Right renal cortex interstitium (tissue), 3 donors: ENCODE measurements around the gene NCF1. TPM values are rescaled to one million over a fixed set of nuclear protein-coding genes. Genes with fewer than 3 reads are reported as not detected.
"Not testable (repeated sequence)": the region's sequence is repeated elsewhere in the genome, so short reads cannot be mapped to it uniquely, and the experiment has no call there.

Experiments used
- DNase-seq, 3 donors: peaks; one replicate each; pipeline ENCODE4 v3.0.0-alpha.2; 2013; ENCODE audit warnings: low read depth in 3 of 3, low spot score in 2 of 3
- polyA plus RNA-seq, 3 donors: library from polyadenylated mRNA; unstranded; fragments of 120-200 nt; gene quantifications; one replicate each; pipeline ENCODE4 v1.2.1, GENCODE V29; 2013; ENCODE audit not compliant: insufficient read length in 3 of 3

Gene NCF1
- 1 to 10 TPM; 1.5 to 1.8 (median 1.7) TPM for polyA plus RNA-seq

DNA sequence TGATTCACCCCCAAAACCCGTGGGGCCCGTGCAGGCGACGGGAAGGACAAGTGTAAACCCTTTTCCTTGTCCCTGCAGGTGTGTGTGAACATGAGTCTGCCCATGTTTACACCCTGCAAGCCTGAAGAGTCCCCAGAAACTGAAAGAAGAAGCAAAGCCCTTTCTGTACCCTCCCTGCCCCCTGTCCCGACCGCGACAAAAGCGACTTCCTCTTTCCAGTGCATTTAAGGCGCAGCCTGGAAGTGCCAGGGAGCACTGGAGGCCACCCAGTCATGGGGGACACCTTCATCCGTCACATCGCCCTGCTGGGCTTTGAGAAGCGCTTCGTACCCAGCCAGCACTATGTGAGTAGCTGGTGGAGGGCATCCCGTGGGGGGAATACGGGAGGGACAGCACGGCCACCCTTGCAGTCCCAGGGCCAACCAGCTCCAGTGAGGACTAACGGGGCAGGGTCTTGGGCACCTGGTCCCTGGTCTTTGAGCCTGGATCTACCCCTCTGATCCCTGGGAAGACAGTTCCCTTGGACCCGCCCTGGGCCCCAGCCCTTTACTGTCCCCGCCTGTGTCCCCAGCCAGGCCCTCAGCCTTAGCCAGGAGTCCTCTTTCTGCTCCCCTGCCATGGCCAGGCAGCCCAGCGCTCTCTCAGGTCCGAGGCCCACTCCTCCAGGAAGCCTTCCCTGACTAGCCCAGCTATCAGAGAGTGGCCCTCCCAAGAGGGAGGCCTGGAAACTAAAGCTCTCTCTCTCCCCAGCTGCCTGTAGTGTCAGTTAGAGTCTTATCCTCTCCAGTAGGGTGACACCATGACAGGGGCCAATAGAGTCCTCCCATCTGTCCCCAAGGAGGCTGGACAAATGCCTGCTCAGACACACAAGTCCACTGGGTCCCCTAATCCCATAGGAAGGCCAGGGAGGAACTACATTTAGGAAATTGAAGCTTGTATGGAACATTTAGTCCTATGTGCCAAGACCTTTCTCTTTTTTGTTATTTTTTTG, at the start of gene NCF1:
Gene NCF1, plus strand, starts transcription at position 252 of the 991 bp plus-strand sequence. Its CDS starts 21 bp downstream, at position 273.
- not testable (repeated sequence) for DNase-seq

DNA sequence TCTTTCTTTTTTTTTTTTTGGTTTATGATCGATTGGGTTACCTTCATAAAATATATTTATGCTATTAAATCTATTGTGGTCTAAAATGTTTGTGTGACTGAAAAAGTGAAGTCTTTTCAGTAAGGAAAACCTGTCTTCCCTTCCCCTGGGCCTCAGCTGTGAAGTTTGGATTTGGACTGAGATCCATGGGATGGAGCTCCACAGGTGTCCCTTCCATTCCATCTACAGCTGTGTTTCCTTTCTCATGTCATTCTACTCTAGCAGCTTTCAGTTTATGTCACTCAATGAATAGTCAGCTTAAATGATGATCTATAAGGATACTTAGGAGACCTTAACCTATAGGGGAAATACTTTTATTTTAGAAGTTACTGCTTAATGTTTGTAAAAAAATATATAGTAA, 48.0 kb upstream of the NCF1 start:
- no peak for DNase-seq

DNA sequence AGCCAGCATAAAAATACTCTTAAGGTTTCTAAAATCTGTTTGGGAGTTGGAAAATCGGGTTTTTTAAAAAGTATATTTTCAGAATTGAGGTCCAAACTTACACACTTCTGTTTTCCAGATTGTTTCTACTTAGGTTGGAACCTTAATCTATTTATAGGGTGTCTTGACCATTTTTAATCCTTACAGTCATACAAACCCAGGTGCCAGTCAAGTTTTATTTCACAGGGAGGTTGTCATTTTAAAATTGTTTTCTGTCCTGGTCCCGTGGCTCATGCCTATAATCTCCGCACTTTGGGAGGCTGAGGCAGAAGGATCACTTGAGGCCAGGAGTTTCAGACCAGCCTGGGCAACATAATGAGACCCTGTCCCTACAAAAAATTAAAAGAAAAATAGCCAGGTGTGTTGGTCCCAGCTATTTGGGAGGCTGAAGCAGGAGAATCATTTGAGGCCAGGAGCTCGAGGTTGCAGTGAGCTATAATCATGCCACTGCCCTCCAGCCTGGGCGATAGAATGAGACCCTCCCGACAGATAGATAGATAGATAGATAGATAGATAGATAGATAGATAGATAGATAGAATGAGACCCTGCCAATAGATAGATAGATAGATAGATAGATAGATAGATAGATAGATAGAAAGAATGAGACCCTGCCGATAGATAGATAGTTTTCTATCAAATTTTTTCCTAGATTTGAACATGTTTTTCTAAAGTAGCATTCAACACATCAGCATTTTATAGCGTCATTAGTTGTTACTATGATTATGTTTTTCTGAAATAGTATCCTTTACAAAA, 47.3 kb upstream of the NCF1 start:
- no peak for DNase-seq

DNA sequence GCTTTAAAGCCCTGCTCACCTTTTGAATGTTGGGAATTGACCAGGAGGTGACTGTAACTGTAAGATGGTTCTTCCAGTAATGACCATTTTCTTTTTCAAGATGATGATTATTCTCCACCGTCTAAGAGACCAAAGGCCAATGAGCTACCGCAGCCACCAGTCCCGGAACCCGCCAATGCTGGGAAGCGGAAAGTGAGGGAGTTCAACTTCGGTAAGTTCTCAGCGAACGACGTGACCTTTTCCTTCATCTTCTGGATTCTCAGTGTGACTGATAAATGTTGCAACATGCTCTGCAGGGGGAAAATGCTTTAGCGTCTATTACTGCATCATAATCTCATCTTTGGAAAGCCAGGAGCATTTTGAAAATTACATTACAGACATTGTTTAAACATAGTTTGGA, 45.1 kb upstream of the NCF1 start:
- DNase-seq, result not testable (repeated sequence)

DNA sequence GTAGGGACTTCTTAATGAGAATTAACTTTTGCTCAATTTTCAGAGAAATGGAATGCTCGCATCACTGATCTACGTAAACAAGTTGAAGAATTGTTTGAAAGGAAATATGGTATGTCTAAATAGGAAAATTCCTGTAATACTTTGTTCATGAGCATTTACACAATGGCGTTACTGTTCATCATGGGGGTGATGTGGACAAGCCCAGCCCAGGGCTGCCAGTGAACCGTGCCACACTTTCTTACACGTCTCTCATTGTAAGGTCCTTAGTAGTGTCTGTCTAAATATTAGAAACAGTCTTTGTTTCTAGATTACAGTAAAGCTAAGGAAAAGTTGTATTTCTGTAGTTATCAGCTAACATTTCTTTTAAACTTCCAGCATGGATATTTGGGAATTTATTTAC, 43.6 kb upstream of the NCF1 start:
- not testable (repeated sequence) for DNase-seq

DNA sequence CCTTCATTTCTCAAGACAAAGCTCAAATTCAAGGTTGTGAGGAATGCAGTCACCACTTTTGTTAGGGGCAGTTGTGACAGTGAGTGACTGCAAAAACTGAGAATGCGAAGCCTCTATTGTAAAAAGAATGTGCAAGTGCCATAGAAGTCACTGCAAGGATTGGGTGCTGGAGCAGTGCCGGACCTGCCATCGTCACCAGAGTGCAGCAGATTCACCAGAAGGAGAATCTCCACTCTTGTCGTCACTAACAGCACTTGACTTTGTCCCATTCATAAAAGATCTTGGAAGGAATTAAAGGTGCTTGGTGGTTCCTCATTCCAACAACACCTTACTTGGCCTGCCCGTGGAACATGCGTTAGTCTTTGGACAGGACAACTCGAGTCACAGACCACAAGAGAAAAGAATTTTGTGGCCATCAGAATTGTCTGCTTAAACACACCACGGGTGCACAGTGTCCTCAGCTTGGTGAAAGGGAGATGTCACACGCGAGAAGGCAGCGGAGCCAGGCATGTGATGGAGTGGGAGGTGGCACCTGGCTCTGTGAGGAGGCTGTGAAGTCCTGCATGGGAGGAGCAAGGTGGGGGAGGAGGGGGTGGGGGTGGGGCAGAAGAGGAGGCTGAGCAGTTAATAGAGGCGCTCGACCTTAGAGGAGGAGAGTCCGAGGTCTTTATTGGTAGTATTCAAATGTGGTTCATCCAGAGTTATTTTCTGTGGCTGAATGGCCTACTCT, 33.7 kb upstream of the NCF1 start:
- DNase-seq, result not testable (repeated sequence)

DNA sequence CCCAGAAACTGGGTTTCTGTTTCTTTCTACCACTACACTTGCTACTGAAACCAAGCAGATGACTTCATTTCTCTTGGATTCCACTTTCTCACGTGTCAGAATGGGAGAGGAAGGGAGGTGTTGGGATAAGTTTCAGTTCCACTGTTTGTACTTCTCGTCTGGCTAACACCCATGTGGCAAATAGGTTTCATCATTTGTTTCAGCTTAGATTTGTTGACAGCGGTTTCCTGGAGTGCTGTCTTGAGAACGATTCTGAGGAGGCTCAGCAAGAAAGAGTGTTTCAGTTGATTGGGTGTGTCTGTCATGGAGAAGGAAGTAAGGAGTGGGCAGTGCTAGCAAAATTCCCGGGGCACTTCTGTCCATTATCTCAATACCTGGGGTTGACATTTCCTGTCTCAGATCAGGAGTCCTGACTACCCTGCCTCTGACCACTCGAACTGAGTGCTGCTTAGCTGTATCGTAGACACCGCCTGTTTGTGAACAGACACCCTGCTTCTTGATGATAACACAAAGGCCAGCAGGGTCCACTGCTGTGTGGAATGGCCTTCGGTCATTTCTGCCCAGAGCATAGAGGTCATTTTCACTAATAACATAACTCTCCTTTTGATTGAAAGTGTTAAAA, 29.8 kb upstream of the NCF1 start:
- DNase-seq, result not testable (repeated sequence)

DNA sequence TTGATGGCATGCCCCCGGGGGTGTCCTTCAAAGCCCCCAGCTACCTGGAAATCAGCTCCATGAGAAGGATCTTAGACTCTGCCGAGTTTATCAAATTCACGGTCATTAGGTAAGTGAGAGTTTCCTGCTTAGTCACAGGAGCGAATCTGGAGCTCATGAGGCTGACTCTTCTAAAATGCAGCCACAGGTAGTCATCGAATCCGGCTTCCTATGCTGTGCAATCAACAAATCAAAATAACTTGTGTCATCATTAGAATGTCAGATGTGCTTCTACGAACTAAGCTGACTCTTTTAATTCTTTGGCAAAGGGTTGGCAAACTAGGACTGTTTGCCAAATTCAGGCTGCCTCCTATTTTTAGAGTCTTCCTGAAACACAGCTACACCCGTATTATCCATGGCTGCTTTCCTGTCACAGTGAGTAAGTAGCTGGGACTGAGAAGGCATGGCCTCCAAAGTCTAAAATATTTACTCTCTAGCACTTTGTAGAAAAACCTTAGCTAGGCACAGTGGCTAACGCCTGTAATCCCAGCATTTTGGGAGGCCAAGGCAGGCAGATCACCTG, 19.8 kb upstream of the NCF1 start:
- not testable (repeated sequence) for DNase-seq

DNA sequence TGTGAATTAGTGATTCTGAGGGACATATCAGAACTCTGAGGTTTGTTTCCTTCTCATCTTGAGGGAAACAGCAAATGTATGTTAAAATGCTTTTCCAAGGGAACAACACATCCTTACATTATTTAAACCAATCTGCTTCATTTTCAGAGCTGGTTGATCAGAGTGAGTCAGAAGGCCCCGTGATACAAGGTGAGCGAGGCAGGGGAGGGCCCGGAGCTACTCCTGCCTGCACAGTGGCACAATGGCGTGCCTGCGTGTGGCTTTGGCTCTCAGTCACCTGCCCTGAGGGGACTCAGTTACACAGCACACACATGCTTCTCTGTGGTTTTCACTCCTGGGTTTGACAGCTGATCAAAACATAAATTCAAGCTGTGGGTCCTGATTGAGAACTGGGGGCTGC, 17.1 kb upstream of the NCF1 start:
- DNase-seq, result not testable (repeated sequence)

DNA sequence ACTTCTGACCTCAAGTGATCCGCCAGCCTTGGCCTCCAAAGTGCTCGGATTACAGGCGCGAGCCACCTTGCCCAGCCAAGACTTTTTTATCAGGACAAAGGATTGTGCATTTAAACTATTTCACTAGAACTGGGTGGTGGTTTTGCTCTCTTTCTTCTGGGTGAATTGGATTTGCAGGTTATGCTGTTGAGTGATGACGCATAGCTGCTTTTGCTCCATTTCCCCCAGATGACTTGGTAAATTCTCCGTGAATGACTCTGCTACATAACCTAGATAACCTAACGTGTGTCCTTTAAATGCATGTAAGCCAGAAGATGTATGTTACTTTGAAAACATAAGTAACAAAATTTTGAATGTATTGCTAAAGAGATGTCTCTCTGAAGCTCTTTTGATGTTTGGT, 15.5 kb upstream of the NCF1 start:
- DNase-seq, result not testable (repeated sequence)

DNA sequence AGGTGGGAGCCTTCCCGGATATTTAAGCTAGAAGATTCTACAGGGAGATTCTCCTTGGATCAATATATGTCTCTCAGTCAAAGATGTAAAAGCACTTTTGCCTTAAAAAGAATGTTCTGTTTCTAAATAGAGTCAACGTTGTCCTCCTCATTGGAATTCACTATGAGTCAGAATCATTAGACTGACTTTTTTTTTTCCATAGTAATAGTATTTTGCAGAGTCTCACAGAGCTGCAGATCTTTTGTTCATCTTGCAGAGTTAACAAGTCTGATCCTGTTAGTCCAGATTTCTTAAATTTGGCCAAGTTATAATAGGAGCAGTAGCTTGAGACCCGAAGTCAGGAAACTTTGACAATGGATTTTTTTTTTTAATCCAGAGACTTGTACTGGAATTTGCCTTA, 14.8 kb upstream of the NCF1 start:
- DNase-seq, result not testable (repeated sequence)

DNA sequence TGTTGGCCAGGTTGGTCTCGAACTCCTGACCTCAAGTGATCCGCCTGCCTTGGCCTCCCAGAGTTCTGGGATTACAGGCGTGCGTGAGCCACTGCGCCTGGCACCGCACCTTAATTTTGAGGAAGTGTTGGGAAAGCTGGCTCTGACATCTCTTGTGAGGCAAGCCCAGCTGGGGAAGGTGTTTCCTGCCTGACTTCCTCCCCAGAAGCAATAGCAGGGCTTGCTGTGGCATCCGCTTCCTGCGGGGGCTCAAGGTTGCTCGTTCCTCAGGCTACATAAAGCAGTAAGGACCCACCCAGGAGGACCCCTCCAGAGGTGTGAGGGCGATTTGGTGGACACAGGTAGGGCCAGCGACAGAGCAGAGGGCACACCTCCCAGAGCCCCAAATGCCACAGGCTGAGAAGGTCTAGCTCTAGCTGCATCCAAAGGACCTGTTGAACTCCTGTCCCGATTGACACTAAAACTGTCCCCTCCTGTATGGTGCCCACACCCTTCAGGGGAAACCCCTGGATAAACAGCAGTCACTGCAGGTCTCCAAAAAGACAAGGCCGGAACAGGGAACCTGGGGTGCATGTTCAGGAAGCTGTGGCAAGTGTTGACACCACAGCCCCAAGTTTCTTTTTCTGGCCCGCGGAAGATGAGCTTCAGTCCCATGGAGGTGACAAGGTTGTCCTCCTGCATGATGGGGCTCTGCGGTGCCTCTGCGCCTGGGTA, 8.4 kb upstream of the NCF1 start:
- DNase-seq, result not testable (repeated sequence)

DNA sequence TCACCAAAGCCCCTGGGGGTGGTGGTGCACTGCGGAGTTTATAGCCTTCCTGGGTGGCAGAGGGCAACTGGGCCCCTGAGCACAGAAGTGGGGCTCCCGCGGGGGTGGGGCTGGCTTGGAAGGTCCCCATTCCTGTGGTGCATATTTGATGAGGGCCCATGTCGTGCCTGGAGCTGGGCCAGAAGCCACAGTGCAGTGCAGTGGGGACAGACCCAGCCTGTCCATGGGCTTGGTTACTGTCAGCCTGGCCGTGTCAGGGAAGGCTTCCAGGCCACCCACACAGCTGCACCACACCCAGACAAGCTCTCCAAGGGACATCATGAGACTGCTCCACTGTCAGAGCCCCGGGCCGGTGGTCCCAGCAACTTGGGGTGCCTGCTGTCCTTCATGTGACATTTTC, 7.3 kb upstream of the NCF1 start:
- DNase-seq, result not testable (repeated sequence)

DNA sequence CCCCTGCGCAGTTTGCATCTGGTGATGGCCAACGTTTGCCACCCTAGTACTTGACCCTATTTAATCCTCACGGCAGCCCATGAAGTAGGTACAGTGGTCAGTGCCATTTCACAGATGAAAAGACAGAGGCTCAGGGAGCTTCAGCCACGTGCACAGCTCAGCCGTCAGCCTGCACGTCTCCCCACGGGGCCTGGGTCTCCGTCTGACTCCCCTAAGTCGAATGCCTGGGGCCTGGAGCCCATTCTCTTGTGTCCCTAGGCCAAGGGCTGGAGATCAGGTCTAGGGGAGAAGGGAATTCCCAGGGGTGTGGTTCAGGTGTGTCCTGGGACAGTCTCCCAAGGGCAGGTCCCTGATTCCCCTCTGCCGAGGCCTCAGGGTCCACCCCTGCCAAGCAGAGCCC, 6.8 kb upstream of the NCF1 start:
- not testable (repeated sequence) for DNase-seq

DNA sequence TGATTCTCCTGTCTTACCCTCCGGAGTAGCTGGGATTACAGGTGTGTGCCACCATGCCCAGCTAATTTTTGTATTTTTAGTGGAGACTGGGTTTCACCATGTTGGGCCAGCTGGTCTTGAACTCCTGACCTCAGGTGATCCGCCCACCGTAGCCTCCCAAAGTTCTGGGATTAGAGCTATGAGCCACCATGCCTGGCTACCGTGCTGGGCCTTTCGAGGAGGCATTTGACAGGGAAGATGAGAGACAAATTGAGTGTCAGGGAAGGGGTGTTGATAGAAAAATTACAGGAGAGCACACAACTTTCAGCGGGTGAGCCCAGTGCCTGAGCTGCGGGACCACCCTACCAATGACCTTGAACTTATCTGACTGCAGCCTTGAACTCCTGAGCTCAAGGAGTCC, 3.7 kb upstream of the NCF1 start:
- not testable (repeated sequence) for DNase-seq

DNA sequence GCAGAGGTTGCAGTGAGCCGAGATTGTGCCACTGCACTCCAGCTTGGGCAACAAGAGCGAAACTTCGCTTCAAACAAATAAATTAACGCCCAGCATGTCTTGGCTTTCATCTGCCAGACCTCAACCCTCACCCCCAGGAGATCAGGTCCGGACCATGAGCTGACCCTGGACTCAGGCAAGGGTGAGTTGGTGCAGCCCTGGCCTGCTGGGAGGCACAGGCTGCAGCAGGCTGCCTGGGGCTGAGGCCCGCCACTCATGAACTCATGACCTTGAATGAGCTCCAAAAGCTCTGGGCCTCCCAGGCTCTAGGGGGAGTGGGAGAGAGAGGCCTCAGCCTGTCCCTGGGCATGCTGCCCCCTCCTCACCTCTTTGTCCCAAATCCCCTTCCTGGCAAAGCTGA, 1.7 kb upstream of the NCF1 start:
- not testable (repeated sequence) for DNase-seq

DNA sequence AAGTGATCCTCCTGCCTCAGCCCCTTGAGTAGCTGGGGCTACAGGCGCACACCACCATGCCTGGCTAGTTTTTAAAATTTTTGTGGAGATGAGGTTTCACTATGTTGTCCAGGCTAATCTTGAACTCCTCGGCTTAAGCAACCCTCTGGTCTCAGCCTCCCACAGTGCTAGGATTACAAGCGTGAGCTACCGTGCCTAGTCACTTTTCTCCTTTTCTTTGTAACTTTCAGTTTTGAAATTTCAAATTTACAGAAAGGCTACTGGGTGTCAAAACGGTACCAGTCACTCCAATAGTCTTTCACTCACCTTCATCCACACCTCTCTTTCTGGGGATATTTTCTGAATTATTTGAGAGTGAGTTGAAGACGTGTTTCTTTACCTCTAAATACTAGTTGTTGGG, 1.3 kb downstream of the NCF1 start:
- not testable (repeated sequence) for DNase-seq

DNA sequence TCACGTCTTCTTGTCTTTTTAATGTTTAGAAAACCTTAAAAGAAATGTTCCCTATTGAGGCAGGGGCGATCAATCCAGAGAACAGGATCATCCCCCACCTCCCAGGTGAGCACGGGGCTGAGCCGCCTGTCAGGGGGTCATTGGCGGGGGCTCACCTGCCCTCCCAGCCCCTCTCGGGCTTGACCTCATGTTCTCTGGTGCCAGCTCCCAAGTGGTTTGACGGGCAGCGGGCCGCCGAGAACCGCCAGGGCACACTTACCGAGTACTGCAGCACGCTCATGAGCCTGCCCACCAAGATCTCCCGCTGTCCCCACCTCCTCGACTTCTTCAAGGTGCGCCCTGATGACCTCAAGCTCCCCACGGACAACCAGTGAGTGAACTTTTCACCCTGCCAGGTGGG, 5.2 kb downstream of the NCF1 start:
- not testable (repeated sequence) for DNase-seq

DNA sequence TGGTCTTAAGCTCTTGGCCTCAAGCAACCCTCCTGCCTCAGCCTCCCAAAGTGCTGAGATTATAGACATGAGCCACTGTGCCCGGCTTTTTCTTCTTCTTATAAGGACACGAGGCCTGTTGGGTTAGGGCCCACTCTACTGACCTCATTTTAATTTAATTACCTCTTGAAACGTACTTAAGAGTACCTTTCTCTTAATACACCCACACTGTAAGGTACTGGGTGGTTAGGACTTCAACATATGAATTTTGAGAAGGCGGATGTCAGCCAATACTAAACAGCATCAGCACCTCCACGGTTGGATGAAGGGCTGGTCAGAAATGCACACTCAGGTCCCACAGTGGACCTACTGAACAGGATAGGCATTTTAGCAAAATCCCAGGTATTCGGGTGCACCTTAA, 7.9 kb downstream of the NCF1 start:
- DNase-seq, result not testable (repeated sequence)
